NCI-H2029 treated with DMSO at 0.1 percent for 48 hours (cell line): Measurements from ENCODE around the gene CRTC1.
"Not testable (repeated sequence)": the region's sequence is repeated elsewhere in the genome, so short reads cannot be mapped to it uniquely, and the experiment has no call there.

ENCODE experiments used
- DNase-seq: peaks from one replicate; lab custom pipeline; 2025; lab: John Stamatoyannopoulos, UW

CRTC1 gene

DNA sequence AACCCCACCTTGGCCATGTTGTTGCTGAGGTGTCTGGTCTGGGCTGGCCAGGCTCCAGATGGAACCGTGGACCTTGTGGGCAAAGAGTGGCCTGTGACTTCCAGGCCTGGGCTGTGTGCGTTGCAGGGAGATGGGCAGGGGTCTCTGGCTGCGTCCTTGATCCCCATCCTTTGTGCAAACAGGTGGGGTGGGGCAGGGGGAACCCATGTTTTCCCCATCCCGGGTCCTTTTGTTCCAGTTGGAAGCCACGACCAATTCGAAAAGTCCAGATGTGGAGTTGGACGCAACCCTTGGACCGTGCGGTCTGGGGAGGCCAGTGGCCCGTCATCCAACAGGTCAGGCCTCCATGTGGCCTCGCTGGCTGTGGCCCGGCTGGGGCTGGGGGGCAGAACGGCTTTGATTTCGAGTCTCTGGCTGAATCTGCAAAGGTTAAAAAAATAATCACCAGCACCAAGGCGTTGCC lies 120.7 kb downstream of the CRTC1 start:
- no peak for DNase-seq

GRCh38 chr19:18804643-18805042 lies 121.2 kb downstream of the CRTC1 start:
- no peak for DNase-seq

DNA sequence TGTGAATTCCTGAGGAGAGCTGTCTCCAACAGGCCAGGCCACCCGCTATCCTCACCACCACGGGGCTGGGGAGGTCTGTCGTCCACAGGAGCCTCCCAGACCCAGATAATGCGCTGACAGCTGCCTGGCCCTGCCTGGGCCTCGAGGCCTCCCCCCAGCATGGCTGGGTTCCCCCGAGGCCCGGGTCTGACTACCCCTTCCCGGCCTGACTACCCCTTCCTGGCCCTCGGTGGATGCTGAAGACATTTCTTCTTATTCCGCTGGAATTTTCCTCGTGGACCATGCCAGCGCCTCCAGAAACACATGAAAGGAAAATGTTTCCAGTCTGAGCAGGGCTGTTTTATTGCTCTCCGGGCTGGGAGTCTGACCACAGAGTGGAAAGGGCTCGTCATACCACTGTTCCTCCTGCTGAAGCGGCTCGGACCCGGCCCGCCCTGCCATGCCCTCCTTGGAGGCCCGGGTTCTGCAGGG lies 124.4 kb downstream of the CRTC1 start:
- DNase-seq, result no peak

GRCh38 chr19:18809149-18809868 lies 125.8 kb downstream of the CRTC1 start:
- no peak for DNase-seq

DNA sequence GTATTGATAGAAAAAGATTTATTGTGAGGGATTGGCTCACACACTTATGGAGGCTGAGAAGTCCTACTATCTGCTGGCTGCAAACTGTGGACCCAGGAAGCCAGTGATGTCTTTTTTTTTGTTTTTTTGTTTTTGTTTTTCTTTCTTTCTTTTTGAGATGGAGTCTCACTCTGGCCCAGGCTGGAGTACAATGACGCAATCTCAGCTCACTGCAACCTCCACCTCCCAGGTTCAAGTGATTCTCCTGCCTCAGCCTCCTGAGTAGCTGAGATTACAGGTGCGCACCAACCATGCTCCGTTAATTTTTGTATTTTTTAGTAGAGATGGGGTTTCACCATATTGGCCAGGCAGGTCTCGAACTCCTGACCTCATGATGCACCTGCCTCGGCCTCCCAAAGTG lies 128.2 kb downstream of the CRTC1 start:
- DNase-seq, result not testable (repeated sequence)

DNA sequence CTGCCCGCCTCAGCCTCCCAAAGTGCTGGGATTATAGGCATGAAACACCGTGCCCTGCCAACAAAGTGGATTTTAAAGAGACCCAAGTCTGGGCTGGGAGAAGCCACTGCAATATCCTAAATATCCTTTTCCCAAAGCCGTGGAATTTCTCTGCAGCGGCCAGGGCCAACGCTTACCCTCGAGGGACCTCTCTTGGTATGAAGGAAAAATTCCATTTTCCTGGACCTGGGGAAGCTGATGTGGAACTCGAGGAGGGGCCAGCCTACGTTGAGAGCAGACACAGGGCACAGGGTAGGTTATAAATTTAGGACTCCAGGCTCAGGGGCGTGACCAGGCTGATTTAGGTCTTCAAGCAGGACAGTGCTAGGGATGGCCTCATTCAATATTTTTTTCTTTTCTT lies 130.6 kb downstream of the CRTC1 start:
- DNase-seq, result no peak

- no peak for DNase-seq
Measured at GRCh38 chr19:18815673-18816072, 132.2 kb downstream of the CRTC1 start.

DNA sequence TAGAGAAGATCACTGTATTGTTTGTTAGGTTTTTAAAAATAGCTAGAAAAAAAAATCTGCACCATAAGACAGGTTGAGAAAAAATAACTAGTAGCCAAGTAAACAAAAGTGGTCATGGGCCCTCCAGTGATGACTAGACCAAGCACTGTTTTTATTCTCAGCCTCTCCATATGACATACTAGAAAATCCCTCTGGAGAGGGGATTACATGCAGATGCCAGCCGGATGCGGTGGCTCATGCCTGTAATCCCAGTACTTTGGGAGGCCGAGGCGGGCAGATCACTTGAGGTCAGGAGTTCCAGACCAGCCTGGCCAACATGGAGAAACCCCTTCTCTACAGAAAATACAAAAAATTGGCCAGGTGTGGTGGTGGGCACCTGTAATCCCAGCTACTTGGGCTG lies 133.2 kb downstream of the CRTC1 start:
- not testable (repeated sequence) for DNase-seq

DNA sequence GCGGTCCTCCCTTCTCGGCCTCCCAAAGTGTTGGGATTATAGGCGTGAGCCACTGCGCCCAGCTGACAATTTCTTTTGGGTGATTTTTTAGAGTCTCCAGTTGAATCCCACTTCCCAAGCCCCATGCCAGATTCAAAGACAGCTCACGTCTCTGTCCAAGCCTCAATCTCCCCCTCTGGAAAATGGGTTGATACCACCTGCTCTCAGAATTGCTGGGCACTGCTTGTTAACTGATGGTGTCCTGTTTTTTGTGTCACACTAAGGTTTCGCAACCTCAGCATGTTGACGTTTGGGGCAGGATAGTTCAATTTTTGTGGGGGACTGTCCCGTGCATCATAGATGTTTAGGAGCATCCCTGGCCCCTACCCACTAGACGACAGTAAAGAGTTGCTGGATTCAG lies 134.1 kb downstream of the CRTC1 start:
- no peak for DNase-seq

- DNase-seq, result no peak
Measured at GRCh38 chr19:18828786-18829185, 145.3 kb downstream of the CRTC1 start.

GRCh38 chr19:18830488-18830887 lies 147.0 kb downstream of the CRTC1 start:
- no peak for DNase-seq

GRCh38 chr19:18831524-18832305 lies 148.2 kb downstream of the CRTC1 start, which contains the start of gene UPF1:
Gene UPF1 (plus strand): TSS chr19:18831959. CDS start chr19:18832210, 251 bp downstream.
- DNase-seq, result peak; percentile 16
